Stimulated activated memory B cell treated with anti-CD40 and anti-IgM and Interleukin-4, amounts not matched to agents 10 μg/mL and 1 μg/mL and 100 μg/mL, for 72 hours (primary cell): ENCODE data around the gene ATF6.

Experiments used
- ATAC-seq: fragments of 150-1000 bp; cut with Tn5 transposase; 2 replicates; pipeline ENCODE4 v1.10.0; 2021
- H3K27ac Mint-ChIP-seq: one replicate; pipeline ENCODE4 v1.8.0; 2022; ENCODE audit warnings: mild to moderate bottlenecking, mixed read lengths
- H3K27me3 Mint-ChIP-seq: one replicate; pipeline ENCODE4 v1.8.0; 2022; ENCODE audit warnings: mixed read lengths
- H3K36me3 Mint-ChIP-seq: one replicate; pipeline ENCODE4 v1.8.0; 2022; ENCODE audit warnings: mixed read lengths
- H3K4me1 Mint-ChIP-seq: one replicate; pipeline ENCODE4 v1.8.0; 2022; ENCODE audit warnings: mixed read lengths
- H3K4me3 Mint-ChIP-seq: one replicate; pipeline ENCODE4 v1.8.0; 2022; ENCODE audit warnings: mild to moderate bottlenecking, moderate library complexity, mixed read lengths
- H3K9me3 Mint-ChIP-seq: one replicate; pipeline ENCODE4 v1.8.0; 2022; ENCODE audit warnings: mixed read lengths

Gene ATF6

DNA sequence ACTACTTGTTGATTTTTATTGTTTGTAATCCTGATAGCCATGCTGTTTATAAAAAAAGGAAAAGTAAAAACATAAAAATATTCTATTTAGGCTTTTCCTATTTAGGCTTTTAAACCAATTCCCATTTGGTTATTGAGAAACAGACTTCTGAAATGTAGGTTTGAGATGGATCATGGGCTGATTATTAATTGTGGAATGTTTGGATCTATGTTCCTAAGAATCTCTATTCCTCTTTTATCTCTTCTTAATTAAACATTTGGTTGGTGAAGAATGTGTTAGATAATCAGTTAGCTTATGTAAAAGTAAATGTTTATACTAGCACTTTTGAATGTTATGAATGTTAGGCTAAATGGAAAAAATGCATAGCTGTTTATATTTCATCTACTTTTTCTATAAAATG is 97.4 kb downstream of the ATF6 start:
- ATAC-seq: no peak
- Mint-ChIP-seq H3K27ac (no peak overlapping the region), H3K9me3 (no peaks in the 10 kb centered on the region), H3K4me3 (no peak overlapping the region), H3K36me3 (peaks cover 41% of the 10 kb centered on the region), H3K27me3 (no peaks in the 10 kb centered on the region), H3K4me1 (no peaks in the 10 kb centered on the region)

DNA sequence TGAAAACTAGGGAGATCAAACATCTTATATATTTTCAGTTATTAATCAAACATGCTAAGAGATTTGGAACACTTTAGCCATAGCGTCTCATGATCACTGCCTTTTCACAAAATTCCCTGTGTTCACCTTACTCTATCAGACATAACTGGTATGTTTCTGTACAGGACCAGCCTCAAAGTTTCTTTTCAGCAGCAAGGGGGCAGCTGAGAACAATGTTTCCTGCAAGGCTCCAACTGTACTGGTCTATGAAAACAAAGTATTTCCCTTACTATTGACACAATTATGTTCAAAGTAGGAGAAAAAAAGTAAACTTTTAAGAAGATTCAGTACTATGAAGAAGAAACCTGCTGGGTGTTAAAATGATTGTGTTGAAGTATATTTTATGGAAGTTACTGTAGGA is 98.5 kb downstream of the ATF6 start:
- Mint-ChIP-seq H3K27me3 (no peaks in the 10 kb centered on the region), H3K27ac (no peak overlapping the region), H3K4me3 (no peak overlapping the region), H3K36me3 (peaks cover 35% of the 10 kb centered on the region), H3K9me3 (no peaks in the 10 kb centered on the region), H3K4me1 (no peaks in the 10 kb centered on the region)
- no peak for ATAC-seq

DNA sequence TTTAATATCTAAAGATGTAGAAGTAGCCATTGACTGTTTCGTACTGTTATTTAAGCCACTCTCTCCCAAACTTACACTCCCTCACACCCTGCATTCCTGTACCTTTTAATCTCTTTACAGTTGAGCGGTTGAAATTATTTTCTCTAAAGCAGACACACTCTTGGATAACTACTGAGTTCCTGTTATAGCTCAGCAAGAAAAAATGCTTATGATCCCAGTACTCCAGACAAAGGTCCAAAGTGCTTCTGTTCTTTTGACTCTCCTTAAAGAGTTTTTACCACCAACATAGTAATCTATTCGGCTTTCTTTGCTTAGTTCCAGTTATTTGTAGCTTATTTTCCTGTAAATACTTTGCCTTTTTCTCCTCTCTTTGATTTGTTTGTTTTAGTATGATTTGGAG is 100.1 kb downstream of the ATF6 start:
- no peaks in the 10 kb centered on the region for H3K9me3 Mint-ChIP-seq
- no peak overlapping the region for H3K27ac Mint-ChIP-seq
- peaks cover 32% of the 10 kb centered on the region for H3K36me3 Mint-ChIP-seq
- H3K4me1 Mint-ChIP-seq: no peaks in the 10 kb centered on the region
- no peak for ATAC-seq
- no peaks in the 10 kb centered on the region for H3K27me3 Mint-ChIP-seq
- no peak overlapping the region for H3K4me3 Mint-ChIP-seq

DNA sequence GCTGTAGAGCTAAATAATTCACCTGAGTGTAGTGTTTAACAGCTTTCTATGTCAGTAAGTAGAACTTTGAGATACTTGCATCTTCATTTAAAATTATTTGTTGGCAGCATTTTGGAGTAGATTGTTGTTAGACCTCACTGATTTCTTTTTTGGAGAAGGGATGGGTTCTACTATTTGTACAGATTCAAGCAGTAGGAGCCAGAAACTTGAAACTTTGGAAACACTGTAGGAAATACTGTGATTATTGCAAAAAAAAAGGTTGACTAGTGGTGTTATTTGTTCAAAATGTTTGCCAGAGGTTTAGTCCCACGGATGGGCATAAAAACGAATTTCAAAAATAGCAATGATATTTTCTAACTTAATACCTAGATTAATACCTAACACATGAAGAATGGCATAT is 102.7 kb downstream of the ATF6 start:
- no peak for ATAC-seq
- no peaks in the 10 kb centered on the region for H3K4me1 Mint-ChIP-seq
- peaks cover 39% of the 10 kb centered on the region for H3K36me3 Mint-ChIP-seq
- H3K4me3 Mint-ChIP-seq: no peak overlapping the region
- H3K27ac Mint-ChIP-seq: no peak overlapping the region
- H3K27me3 Mint-ChIP-seq: no peaks in the 10 kb centered on the region
- H3K9me3 Mint-ChIP-seq: no peaks in the 10 kb centered on the region

DNA sequence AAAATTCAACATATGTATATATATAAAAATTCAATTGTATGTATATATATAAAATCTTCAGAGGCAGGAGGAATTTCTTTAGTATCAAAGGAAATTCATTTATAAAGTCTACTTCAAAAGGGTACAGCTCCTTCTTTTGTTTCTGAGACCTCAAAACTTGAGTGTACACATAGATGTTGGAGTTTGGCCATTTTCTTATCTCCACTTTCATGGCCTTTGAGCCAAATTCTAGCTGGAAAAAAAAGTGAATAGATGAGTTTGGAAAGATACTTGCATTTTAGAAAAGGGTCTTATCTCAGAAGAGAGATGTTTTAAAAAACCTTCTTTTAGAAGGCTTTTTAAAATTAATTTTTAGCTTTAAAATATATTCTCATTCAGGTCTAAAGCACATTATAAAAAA is 103.2 kb downstream of the ATF6 start:
- Mint-ChIP-seq H3K4me3 (no peak overlapping the region), H3K36me3 (peaks cover 34% of the 10 kb centered on the region), H3K27me3 (no peaks in the 10 kb centered on the region), H3K4me1 (no peaks in the 10 kb centered on the region), H3K9me3 (no peaks in the 10 kb centered on the region), H3K27ac (no peak overlapping the region)
- no peak for ATAC-seq

DNA sequence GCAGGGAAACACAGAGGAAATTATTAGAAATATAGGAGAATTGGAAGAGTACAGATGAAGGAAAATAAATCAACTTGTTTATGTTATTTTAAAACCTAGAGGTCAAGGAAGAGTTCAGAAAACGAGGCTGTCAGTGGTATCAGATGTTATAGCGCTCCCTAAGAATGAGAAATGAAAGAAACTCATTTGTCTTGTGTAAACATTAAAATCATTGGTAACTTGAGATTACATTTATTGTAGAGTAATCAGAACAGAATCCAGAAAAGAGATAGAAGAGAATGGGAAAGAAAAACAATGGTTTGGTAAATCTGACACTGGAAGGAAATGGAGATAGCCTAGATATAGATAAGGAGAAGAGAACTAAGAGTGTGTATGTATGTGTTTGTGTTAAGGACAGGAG is 106.4 kb downstream of the ATF6 start:
- no peak overlapping the region for H3K27ac Mint-ChIP-seq
- ATAC-seq: no peak
- no peaks in the 10 kb centered on the region for H3K27me3 Mint-ChIP-seq
- no peaks in the 10 kb centered on the region for H3K4me1 Mint-ChIP-seq
- H3K36me3 Mint-ChIP-seq: peaks cover 20% of the 10 kb centered on the region
- H3K4me3 Mint-ChIP-seq: no peak overlapping the region
- no peaks in the 10 kb centered on the region for H3K9me3 Mint-ChIP-seq

DNA sequence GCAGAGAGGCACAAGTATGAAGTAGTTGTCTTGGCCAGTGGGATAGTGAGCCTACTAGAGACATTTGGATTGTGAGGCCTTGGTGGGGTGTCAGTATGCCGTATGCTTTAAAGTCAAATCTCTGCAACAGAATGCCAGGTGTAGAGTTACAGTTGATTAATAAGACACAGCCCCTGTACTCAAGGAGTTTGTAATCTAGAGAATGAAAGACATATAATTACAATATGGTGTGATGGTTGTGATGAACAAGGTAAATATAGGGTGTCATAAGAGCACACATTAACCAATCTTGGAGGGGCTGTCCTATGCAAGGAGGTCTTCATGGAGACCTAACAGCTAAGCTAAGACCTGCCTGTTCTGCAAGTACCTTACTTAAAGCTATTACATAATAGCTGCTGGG is 113.1 kb downstream of the ATF6 start:
- ATAC-seq: no peak
- no peak overlapping the region for H3K27ac Mint-ChIP-seq
- no peak overlapping the region for H3K4me3 Mint-ChIP-seq
- no peaks in the 10 kb centered on the region for H3K9me3 Mint-ChIP-seq
- H3K36me3 Mint-ChIP-seq: no peaks in the 10 kb centered on the region
- H3K4me1 Mint-ChIP-seq: no peaks in the 10 kb centered on the region
- no peaks in the 10 kb centered on the region for H3K27me3 Mint-ChIP-seq

DNA sequence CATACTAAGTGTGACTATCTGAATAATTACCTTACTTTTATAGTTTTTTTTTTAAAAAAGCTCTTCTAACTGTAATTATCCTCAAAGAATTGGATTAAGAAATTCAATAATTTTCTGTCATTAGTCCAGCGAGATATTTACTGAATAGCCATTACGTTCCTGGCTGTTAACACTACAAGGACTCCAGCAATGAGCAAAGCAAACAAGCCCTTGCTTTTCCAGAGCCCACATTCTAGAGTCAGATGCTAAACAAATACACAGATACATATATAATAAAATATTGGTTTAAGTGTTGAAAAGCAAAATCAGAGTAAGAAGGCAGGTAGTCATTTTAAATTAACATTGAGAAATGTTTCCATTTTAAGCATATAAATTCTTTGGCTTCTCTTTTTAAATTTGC is 118.4 kb downstream of the ATF6 start:
- no peak for ATAC-seq

DNA sequence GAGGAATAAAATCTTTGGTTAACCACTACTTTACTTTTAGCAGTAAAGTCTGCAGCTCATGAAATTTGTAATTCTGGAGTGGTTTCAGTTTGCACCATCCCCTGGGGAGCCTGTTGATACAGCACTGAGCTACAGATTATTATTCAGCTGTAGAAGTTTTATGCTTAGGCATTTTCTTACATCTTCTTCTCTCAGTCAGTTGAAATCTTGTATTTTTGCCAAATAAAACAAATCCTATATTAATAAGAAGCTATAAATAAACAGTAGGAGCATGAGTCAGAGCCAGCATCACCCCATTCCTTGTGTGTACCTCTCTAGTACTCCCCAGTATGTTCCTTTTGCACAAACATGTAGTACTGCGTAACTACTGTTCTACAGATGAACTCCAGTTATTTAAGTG is 118.9 kb downstream of the ATF6 start:
- no peak for ATAC-seq
- H3K36me3 Mint-ChIP-seq: peaks cover 30% of the 10 kb centered on the region
- H3K4me1 Mint-ChIP-seq: no peaks in the 10 kb centered on the region
- H3K9me3 Mint-ChIP-seq: no peaks in the 10 kb centered on the region
- H3K27me3 Mint-ChIP-seq: no peaks in the 10 kb centered on the region
- no peak overlapping the region for H3K27ac Mint-ChIP-seq
- H3K4me3 Mint-ChIP-seq: no peak overlapping the region

More for the DNA sequence above, 118.4 kb downstream of the ATF6 start:
- no peaks in the 10 kb centered on the region for H3K4me1 Mint-ChIP-seq
- H3K36me3 Mint-ChIP-seq: peaks cover 24% of the 10 kb centered on the region
- H3K9me3 Mint-ChIP-seq: no peaks in the 10 kb centered on the region
- no peak overlapping the region for H3K4me3 Mint-ChIP-seq
- no peak overlapping the region for H3K27ac Mint-ChIP-seq
- no peaks in the 10 kb centered on the region for H3K27me3 Mint-ChIP-seq

DNA sequence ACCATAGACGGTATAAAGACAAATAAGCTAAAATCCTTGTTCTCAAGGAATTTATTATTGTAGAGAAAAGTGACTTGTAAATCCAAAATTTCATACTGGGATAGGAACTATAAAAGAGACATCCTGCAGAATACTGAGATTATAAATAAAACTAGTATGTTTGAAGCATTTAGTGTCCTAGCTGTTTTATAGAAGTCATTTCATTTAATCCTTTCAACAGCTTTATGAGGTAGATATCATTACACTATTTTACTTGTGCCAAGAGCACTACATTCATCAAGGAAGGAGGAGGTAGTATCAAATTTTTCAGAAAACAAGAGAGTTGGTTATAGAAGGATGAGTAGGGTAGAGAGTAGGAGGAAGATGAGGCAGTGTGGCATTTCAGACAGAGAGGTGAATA is 119.6 kb downstream of the ATF6 start:
- no peak for ATAC-seq
- Mint-ChIP-seq H3K27ac (no peak overlapping the region), H3K4me1 (no peaks in the 10 kb centered on the region), H3K4me3 (no peak overlapping the region), H3K36me3 (peaks cover 37% of the 10 kb centered on the region), H3K27me3 (no peaks in the 10 kb centered on the region), H3K9me3 (no peaks in the 10 kb centered on the region)

DNA sequence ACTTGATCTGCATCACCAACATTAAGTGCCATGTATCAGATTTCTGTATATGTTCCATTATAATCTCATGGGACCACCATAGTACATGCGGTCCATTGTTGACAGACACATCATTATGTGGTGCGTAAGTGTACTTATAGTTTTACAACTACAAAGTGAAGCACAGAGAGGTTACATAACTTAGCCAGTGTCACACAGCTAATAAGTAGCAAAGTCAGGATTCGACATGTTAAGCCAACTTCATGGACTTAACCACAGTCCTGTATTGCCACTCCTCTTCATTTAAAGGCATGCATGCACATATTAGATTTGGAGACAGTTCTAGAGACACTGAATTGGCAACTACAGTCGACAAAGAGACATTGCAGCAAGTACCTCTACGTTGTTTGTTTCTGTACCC is 120.5 kb downstream of the ATF6 start:
- no peak for ATAC-seq
- H3K36me3 Mint-ChIP-seq: peaks cover 45% of the 10 kb centered on the region
- no peaks in the 10 kb centered on the region for H3K4me1 Mint-ChIP-seq
- no peaks in the 10 kb centered on the region for H3K27me3 Mint-ChIP-seq
- H3K9me3 Mint-ChIP-seq: no peaks in the 10 kb centered on the region
- H3K4me3 Mint-ChIP-seq: no peak overlapping the region
- H3K27ac Mint-ChIP-seq: no peak overlapping the region

DNA sequence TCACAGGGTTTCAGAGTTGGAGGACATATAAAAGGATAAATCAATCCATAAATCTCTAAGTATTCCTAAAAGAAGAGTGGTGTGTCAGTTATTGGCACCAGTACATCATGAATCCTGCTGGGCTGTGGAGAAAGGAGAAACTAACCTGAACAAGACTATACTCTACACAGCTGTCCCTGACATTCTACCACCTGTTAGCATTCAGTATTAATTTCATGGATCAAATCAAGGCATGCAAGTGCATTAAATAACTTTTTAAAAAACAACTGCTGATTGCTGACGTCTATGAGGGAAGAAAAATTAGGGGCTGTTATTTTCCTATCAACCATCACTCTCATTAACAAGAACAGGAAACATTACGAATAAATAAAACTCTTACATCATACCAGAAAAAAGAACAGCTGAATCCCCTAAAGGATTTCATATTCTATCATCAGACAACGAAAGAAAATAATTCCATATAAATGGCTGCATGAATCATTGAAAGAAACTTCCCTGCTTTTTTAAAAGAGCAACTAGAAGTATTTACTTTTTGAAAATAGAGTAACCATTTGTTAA is 121.7 kb downstream of the ATF6 start:
- Mint-ChIP-seq H3K27me3 (no peaks in the 10 kb centered on the region), H3K36me3 (peaks cover 46% of the 10 kb centered on the region), H3K4me3 (no peak overlapping the region), H3K27ac (no peak overlapping the region), H3K9me3 (no peaks in the 10 kb centered on the region), H3K4me1 (no peaks in the 10 kb centered on the region)
- no peak for ATAC-seq

DNA sequence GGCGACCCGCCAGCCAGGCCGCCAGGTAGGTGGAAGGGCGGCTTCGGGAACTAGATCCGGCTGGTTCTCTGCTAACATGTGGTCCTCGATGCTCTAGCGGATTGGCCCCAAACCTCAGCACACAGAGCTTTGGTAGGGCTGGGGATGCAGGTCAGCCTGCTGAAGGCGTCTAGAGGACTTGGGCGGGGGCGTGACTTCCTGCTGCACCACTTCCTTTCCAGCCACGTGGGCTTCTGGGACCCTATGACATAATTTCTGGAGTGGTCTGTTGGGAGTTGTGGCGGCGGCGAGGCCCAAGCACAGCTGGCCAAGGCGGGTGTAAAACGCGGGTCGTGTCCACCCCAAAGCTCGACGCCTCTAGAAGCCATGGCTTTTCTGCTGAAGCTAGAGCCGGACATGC is 124.5 kb downstream of the ATF6 start:
- H3K36me3 Mint-ChIP-seq: peaks cover 51% of the 10 kb centered on the region

DNA sequence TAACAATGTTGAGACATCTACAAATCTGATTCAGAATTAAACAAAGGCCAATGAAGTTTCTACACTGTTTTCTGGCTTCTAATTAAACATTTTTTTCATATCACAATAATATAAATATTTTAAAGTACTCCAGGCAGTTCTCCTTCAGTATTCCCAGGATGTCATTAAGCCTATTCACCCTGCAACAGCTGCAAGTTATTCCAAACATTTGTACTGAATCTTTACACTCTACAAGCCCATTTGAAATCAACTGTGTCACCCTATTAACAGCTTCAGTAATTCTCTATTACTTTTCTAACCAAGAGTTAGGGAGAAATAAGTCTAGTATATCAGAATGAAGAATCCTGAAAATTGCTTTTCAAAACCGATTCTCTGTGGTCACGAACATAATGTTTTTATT is 133.0 kb downstream of the ATF6 start:
- no peaks in the 10 kb centered on the region for H3K4me1 Mint-ChIP-seq
- H3K9me3 Mint-ChIP-seq: no peaks in the 10 kb centered on the region
- no peaks in the 10 kb centered on the region for H3K36me3 Mint-ChIP-seq
- no peak overlapping the region for H3K4me3 Mint-ChIP-seq
- ATAC-seq: no peak
- no peak overlapping the region for H3K27ac Mint-ChIP-seq
- no peaks in the 10 kb centered on the region for H3K27me3 Mint-ChIP-seq

More for the DNA sequence above, 124.5 kb downstream of the ATF6 start:
- no peaks in the 10 kb centered on the region for H3K4me1 Mint-ChIP-seq
- H3K27me3 Mint-ChIP-seq: no peaks in the 10 kb centered on the region
- ATAC-seq: no peak
- H3K27ac Mint-ChIP-seq: no peak overlapping the region
- no peak overlapping the region for H3K4me3 Mint-ChIP-seq
- H3K9me3 Mint-ChIP-seq: no peaks in the 10 kb centered on the region

DNA sequence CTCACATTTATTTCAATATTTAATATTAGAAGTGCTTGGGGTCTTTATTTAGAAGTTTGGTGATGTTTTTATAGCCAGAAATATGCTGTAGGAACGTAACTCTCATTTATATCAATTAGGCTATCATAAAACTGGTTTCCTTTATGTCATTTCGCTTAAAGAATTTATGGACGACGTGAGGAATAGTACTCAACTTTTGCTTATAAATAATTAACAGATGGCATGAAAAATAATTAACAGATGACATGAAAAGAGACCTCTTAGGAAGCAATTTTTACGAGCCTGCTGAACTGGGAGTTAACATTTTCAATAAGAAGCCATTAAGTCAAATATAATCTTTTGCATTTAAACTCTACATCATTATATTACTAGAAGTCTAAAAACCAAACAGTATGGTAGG is 134.0 kb downstream of the ATF6 start:
- Mint-ChIP-seq H3K9me3 (no peaks in the 10 kb centered on the region), H3K27ac (no peak overlapping the region), H3K27me3 (no peaks in the 10 kb centered on the region), H3K4me1 (no peaks in the 10 kb centered on the region), H3K4me3 (no peak overlapping the region), H3K36me3 (no peaks in the 10 kb centered on the region)
- no peak for ATAC-seq

DNA sequence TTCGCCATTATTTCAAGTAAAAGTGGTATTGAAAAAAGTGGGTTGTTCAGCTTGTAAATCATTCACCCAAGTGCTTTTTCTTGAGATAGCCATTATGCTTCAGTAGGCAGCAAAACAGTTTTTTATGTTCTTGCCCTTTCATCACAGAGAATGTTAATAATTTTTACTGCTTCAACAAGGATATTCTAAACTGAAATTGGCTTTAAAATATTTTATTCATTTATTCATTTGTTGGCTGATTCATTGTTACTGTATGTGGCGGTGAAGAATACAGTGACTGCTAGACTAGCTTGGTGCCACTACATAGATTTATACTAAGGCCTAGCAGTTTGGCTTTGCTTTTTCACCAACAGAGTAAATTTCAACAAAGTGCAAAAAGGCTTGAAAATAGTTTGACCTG is 136.1 kb downstream of the ATF6 start:
- Mint-ChIP-seq H3K4me3 (no peak overlapping the region), H3K27me3 (no peaks in the 10 kb centered on the region), H3K9me3 (no peaks in the 10 kb centered on the region), H3K4me1 (no peaks in the 10 kb centered on the region), H3K27ac (no peak overlapping the region), H3K36me3 (no peaks in the 10 kb centered on the region)
- no peak for ATAC-seq

DNA sequence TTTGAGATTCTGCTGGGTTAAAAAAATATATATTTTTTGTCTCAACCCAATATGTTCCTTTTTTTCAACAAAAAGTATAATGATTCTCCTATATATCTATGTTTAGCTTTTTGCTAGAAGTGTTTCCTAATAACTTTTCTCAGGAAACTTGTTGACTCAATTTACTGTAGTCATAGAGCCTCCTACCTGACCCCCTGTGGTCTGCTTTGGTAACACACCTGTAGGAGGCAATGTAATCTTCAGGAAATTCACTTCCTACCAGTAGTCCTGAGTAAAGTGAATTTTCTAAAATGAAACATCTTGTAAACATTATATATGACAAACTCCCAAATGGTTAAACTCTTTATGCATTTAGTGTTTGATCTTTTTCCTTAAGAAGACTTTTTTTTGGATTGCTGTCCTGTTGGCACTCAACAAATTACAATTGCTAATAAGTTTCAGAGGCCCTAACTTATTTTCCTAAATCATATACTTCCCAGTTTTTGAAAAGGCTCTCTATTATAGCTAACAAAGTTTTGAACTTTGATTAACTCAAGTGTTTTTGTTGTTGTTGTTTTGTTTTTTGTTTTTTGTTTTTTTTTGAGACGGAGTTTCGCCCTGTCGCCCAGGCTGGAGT is 139.3 kb downstream of the ATF6 start:
- ATAC-seq: no peak
- Mint-ChIP-seq H3K27me3 (no peaks in the 10 kb centered on the region), H3K9me3 (no peaks in the 10 kb centered on the region), H3K4me3 (no peak overlapping the region), H3K36me3 (no peaks in the 10 kb centered on the region), H3K27ac (no peak overlapping the region), H3K4me1 (no peaks in the 10 kb centered on the region)
